ENCODE data around the gene MBD5.

MBD5 gene

GRCh38 chr2:148031152-148031551 lies 10.3 kb downstream of the MBD5 start:
- H3K4me2 ChIP-seq (ENCODE audit: low read length), result peak overlapping the region; percentile 58
- H3K79me2 ChIP-seq (ENCODE audit: low read length), result peaks cover 11% of the 10 kb centered on the region
- no peak overlapping the region for H3K9ac ChIP-seq (ENCODE audit: low read length)
- no peak for TF ChIP-seq EZH2phosphoT487 (IDR thresholded peaks at IDR 0.05; ENCODE audit: low read depth)
- TF ChIP-seq CTCF (IDR thresholded peaks at IDR 0.05; ENCODE audit: low read depth, low read length), result no peak
- H3K36me3 ChIP-seq (replicated peaks; ENCODE audit: low read depth, low read length), result peaks cover under 1% of the 10 kb centered on the region
- H3K4me1 ChIP-seq (ENCODE audit: low read length), result peaks cover 18% of the 10 kb centered on the region
- H4K20me1 ChIP-seq (ENCODE audit: insufficient read depth, low read length), result no peaks in the 10 kb centered on the region
- no peaks in the 10 kb centered on the region for H3K9me3 ChIP-seq (ENCODE audit: insufficient read depth, low read length)
- no peaks in the 10 kb centered on the region for H3K27me3 ChIP-seq (ENCODE audit: low read depth, low read length)
- H3K27ac ChIP-seq (ENCODE audit: low read length), result peak overlapping the region; percentile 23; the same call in 1 of the 2 replicates
- peak overlapping the region; percentile 12; the same call in 1 of the 2 replicates for H3K4me3 ChIP-seq (ENCODE audit: low read length)
- no peak overlapping the region for H2AFZ ChIP-seq (ENCODE audit: low read depth, low read length)

GRCh38 chr2:148032215-148032614 lies 11.3 kb downstream of the MBD5 start:
- no peak overlapping the region for H3K9ac ChIP-seq (ENCODE audit: low read length)
- H4K20me1 ChIP-seq (ENCODE audit: insufficient read depth, low read length), result no peaks in the 10 kb centered on the region
- H3K4me2 ChIP-seq (ENCODE audit: low read length), result peak overlapping the region; percentile 58; the same call in 1 of the 2 replicates
- H3K9me3 ChIP-seq (ENCODE audit: insufficient read depth, low read length), result no peaks in the 10 kb centered on the region
- no peaks in the 10 kb centered on the region for H3K36me3 ChIP-seq (replicated peaks; ENCODE audit: low read depth, low read length)
- H3K27ac ChIP-seq (ENCODE audit: low read length), result no peak overlapping the region
- no peak overlapping the region for H3K4me3 ChIP-seq (ENCODE audit: low read length)
- peaks cover 18% of the 10 kb centered on the region for H3K4me1 ChIP-seq (ENCODE audit: low read length)
- H3K79me2 ChIP-seq (ENCODE audit: low read length), result peaks cover 6% of the 10 kb centered on the region; the same call in 1 of the 2 replicates
- TF ChIP-seq EZH2phosphoT487 (IDR thresholded peaks at IDR 0.05; ENCODE audit: low read depth), result no peak
- TF ChIP-seq CTCF (IDR thresholded peaks at IDR 0.05; ENCODE audit: low read depth, low read length), result no peak
- H2AFZ ChIP-seq (ENCODE audit: low read depth, low read length), result no peak overlapping the region
- no peaks in the 10 kb centered on the region for H3K27me3 ChIP-seq (ENCODE audit: low read depth, low read length)

GRCh38 chr2:148039783-148040182 lies 18.9 kb downstream of the MBD5 start:
- H3K4me3 ChIP-seq (ENCODE audit: low read length), result no peak overlapping the region
- no peak for TF ChIP-seq EZH2phosphoT487 (IDR thresholded peaks at IDR 0.05; ENCODE audit: low read depth)
- no peak for TF ChIP-seq CTCF (IDR thresholded peaks at IDR 0.05; ENCODE audit: low read depth, low read length)
- H3K4me1 ChIP-seq (ENCODE audit: low read length), result peaks cover 20% of the 10 kb centered on the region
- no peaks in the 10 kb centered on the region for H3K9me3 ChIP-seq (ENCODE audit: insufficient read depth, low read length)
- no peaks in the 10 kb centered on the region for H4K20me1 ChIP-seq (ENCODE audit: insufficient read depth, low read length)
- H3K27ac ChIP-seq (ENCODE audit: low read length), result no peak overlapping the region
- no peak overlapping the region for H3K9ac ChIP-seq (ENCODE audit: low read length)
- no peak overlapping the region for H3K4me2 ChIP-seq (ENCODE audit: low read length)
- H3K36me3 ChIP-seq (replicated peaks; ENCODE audit: low read depth, low read length), result no peaks in the 10 kb centered on the region
- no peaks in the 10 kb centered on the region for H3K27me3 ChIP-seq (ENCODE audit: low read depth, low read length)
- H2AFZ ChIP-seq (ENCODE audit: low read depth, low read length), result no peak overlapping the region
- peaks cover 6% of the 10 kb centered on the region; the same call in 1 of the 2 replicates for H3K79me2 ChIP-seq (ENCODE audit: low read length)

- Histone ChIP-seq H3K9ac (ENCODE audit: low read length) (peak overlapping the region; percentile 41), H3K4me3 (ENCODE audit: low read length) (peak overlapping the region; percentile 25), H3K9me3 (ENCODE audit: insufficient read depth, low read length) (no peaks in the 10 kb centered on the region), H3K27ac (ENCODE audit: low read length) (peak overlapping the region; percentile 85), H2AFZ (ENCODE audit: low read depth, low read length) (no peak overlapping the region), H3K4me1 (ENCODE audit: low read length) (peaks cover 30% of the 10 kb centered on the region), H3K79me2 (ENCODE audit: low read length) (peaks cover 6% of the 10 kb centered on the region; the same call in 1 of the 2 replicates), H3K27me3 (ENCODE audit: low read depth, low read length) (no peaks in the 10 kb centered on the region), H3K4me2 (ENCODE audit: low read length) (peak overlapping the region; percentile 54), H3K36me3 (replicated peaks; ENCODE audit: low read depth, low read length) (no peaks in the 10 kb centered on the region), H4K20me1 (ENCODE audit: insufficient read depth, low read length) (no peaks in the 10 kb centered on the region)
- TF ChIP-seq CTCF (IDR thresholded peaks at IDR 0.05; ENCODE audit: low read depth, low read length), result no peak
- no peak for TF ChIP-seq EZH2phosphoT487 (IDR thresholded peaks at IDR 0.05; ENCODE audit: low read depth)
Measured at GRCh38 chr2:148042219-148042618, 21.3 kb downstream of the MBD5 start.

All from OCI-LY3 (cell line).